Measurements from ENCODE around the gene PPP3CB. TPM values are rescaled to one million over a fixed set of nuclear protein-coding genes. Genes with fewer than 3 reads are reported as not detected.

PPP3CB gene
- total and polyA plus RNA-seq, 9 donors: 31.2 to 78.2 (median 55.0) TPM

DNA sequence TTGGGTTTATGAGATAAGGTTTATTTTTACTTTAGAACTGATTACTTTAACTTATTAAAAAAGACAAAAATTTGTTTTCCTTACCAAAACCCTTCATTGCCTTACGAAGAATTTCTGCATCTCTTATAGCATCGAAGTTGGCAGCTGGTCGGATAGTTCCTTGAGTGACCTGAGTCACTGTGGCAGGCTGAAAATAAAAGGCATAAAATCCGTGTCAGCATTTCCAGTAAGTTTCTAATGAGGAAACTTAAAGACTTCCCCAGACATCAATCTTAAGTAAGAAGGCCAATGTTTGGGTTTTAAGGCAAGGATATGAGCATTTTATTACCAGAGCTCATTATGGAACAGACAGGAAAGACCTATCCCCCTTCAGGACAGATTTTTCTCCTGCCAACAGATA lies 107.6 kb downstream of the PPP3CB start:
- intact Hi-C loops (cut with DNase I): no loop called here
- H3K4me1 ChIP-seq (ENCODE audit: insufficient read depth): no peaks in the 10 kb centered on the region
- H3K9me3 ChIP-seq: no peaks in the 10 kb centered on the region
- H3K27ac ChIP-seq: no peak overlapping the region
- TF ChIP-seq EP300 (IDR thresholded peaks at IDR 0.05): no peak
- TF ChIP-seq POLR2A (IDR thresholded peaks at IDR 0.05): no peak
- TF ChIP-seq, protein P1, sequence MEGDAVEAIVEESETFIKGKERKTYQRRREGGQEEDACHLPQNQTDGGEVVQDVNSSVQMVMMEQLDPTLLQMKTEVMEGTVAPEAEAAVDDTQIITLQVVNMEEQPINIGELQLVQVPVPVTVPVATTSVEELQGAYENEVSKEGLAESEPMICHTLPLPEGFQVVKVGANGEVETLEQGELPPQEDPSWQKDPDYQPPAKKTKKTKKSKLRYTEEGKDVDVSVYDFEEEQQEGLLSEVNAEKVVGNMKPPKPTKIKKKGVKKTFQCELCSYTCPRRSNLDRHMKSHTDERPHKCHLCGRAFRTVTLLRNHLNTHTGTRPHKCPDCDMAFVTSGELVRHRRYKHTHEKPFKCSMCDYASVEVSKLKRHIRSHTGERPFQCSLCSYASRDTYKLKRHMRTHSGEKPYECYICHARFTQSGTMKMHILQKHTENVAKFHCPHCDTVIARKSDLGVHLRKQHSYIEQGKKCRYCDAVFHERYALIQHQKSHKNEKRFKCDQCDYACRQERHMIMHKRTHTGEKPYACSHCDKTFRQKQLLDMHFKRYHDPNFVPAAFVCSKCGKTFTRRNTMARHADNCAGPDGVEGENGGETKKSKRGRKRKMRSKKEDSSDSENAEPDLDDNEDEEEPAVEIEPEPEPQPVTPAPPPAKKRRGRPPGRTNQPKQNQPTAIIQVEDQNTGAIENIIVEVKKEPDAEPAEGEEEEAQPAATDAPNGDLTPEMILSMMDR (IDR thresholded peaks at IDR 0.05): no peak
- no peaks in the 10 kb centered on the region for H3K36me3 ChIP-seq
- 91% methylated on average over 4 of the region's 4 CpGs for WGBS, 3 donors
- H3K4me3 ChIP-seq: no peak overlapping the region
- no peaks in the 10 kb centered on the region for H3K27me3 ChIP-seq
- DNase-seq: no peak

DNA sequence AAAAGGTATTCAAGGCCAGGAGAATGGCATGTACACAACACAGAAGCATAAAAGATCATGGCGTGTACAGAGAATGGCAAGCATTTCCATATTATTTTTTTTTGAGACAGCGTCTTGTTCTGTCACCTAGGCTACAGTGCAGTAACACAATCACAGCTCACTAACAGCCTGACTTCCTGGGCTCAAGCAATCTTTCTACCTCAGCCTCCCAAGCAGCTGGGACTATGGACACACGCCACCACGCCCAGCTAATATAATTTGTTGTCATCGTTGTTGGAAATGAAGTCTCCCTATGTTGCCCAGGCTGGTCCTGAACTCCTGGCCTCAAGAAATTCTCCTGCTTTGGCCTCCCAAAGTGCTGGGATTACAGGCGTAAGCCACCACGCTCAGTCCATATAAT lies 109.2 kb downstream of the PPP3CB start:
- DNase-seq: no peak
- H3K4me1 ChIP-seq (ENCODE audit: insufficient read depth): no peaks in the 10 kb centered on the region
- intact Hi-C loops (cut with DNase I): no loop called here
- no peak overlapping the region for H3K4me3 ChIP-seq
- 94 to 97% (median 96%) methylated on average over 7 of the region's 7 CpGs for WGBS, 3 donors
- TF ChIP-seq EP300 (IDR thresholded peaks at IDR 0.05) (no peak), POLR2A (IDR thresholded peaks at IDR 0.05) (no peak)
- TF ChIP-seq, protein P1 (IDR thresholded peaks at IDR 0.05): no peak
- H3K9me3 ChIP-seq: no peaks in the 10 kb centered on the region
- H3K27ac ChIP-seq: no peak overlapping the region
- no peaks in the 10 kb centered on the region for H3K27me3 ChIP-seq
- H3K36me3 ChIP-seq: no peaks in the 10 kb centered on the region

Small RNA genes lying within 50 kb of the gene (small RNA-seq; reads per million reads assigned to genes)
- not detected for gene RNU6-883P

Other genes starting within 250 kb of the PPP3CB start
- gene DNAJC9, start 248.8 kb downstream of the PPP3CB start, total RNA-seq: 10 to 100 TPM; 14.5 to 24.3 (median 16.4) TPM
- 10 to 100 TPM; 13.3 to 16.7 TPM for gene DNAJC9, start 248.8 kb downstream of the PPP3CB start, polyA plus RNA-seq
- 100 to 1,000 TPM in 1 of 7 donors, 10 to 100 TPM in 6; 26.3 to 101 (median 59.4) TPM for gene MRPS16, start 243.4 kb downstream of the PPP3CB start, total RNA-seq
- 10 to 100 TPM; 35.0 to 49.8 TPM for gene MRPS16, start 243.4 kb downstream of the PPP3CB start, polyA plus RNA-seq
- 10 to 100 TPM in 1 of 7 donors, 1 to 10 TPM in 6; 1.8 to 36.9 (median 3.9) TPM for gene CFAP70, start 137.2 kb downstream of the PPP3CB start, total RNA-seq
- 1 to 10 TPM; 1.8 to 3.8 TPM for gene CFAP70, start 137.2 kb downstream of the PPP3CB start, polyA plus RNA-seq
- 100 to 1,000 TPM in 5 of 7 donors, 10 to 100 TPM in 2; 56.3 to 131 (median 115) TPM for gene ANXA7, start 82.0 kb downstream of the PPP3CB start, total RNA-seq
- gene ANXA7, start 82.0 kb downstream of the PPP3CB start, polyA plus RNA-seq: 100 to 1,000 TPM in 1 of 2 donors, 10 to 100 TPM in 1; 78.9 to 130 TPM
- gene MSS51, start 62.5 kb downstream of the PPP3CB start, total RNA-seq: 1 to 10 TPM; 1.1 to 3.5 (median 2.2) TPM
- 1 to 10 TPM; 1.3 to 1.5 TPM for gene MSS51, start 62.5 kb downstream of the PPP3CB start, polyA plus RNA-seq
- 10 to 100 TPM; 29.0 to 72.7 (median 33.1) TPM for gene USP54, start 95.3 kb upstream of the PPP3CB start, total RNA-seq
- gene USP54, start 95.3 kb upstream of the PPP3CB start, polyA plus RNA-seq: 10 to 100 TPM in 1 of 2 donors, 1 to 10 TPM in 1; 8.0 to 27.8 TPM
- 1 to 10 TPM in 3 of 7 donors, under 1 TPM in 3, not detected in 1; 0.25 to 1.8 (median 0.77) TPM for gene MYOZ1, start 145.4 kb upstream of the PPP3CB start, total RNA-seq
- gene MYOZ1, start 145.4 kb upstream of the PPP3CB start, polyA plus RNA-seq: 1 to 10 TPM; 1.3 to 6.1 TPM
- gene SYNPO2L, start 160.0 kb upstream of the PPP3CB start, total RNA-seq: under 1 TPM in 3 of 7 donors, not detected in 4; 0.12 to 0.61 (median 0.15) TPM
- under 1 TPM; 0.07 to 0.35 TPM for gene SYNPO2L, start 160.0 kb upstream of the PPP3CB start, polyA plus RNA-seq
- 10 to 100 TPM in 2 of 7 donors, 1 to 10 TPM in 5; 2.0 to 11.1 (median 8.4) TPM for gene AGAP5, start 202.1 kb upstream of the PPP3CB start, total RNA-seq
- gene AGAP5, start 202.1 kb upstream of the PPP3CB start, polyA plus RNA-seq: 1 to 10 TPM; 4.7 to 5.6 TPM
- 10 to 100 TPM; 30.3 to 70.4 (median 58.8) TPM for gene SEC24C, start 248.3 kb upstream of the PPP3CB start, total RNA-seq
- 10 to 100 TPM; 32.2 to 60.5 TPM for gene SEC24C, start 248.3 kb upstream of the PPP3CB start, polyA plus RNA-seq

All from ovary (tissue), 9 donors.